Endodermal cell (in vitro differentiated cells): ENCODE results near the gene ADCY3. TPM values are rescaled to one million over a fixed set of nuclear protein-coding genes. Genes with fewer than 3 reads are reported as not detected.

Experiments used
- DNase-seq: peaks from one replicate; pipeline ENCODE4 v3.0.0-alpha.2; 2017
- H3K27ac ChIP-seq: 2 replicates; pipeline ENCODE4 v1.5.1; 2013; ENCODE audit warnings: mild to moderate bottlenecking, low read depth, low read length, moderate library complexity
- H3K27me3 ChIP-seq: 2 replicates; pipeline ENCODE4 v1.6.1; 2013; ENCODE audit warnings: mild to moderate bottlenecking, low read length, moderate library complexity; ENCODE audit not compliant: insufficient read depth, control insufficient read depth, poor library complexity, severe bottlenecking
- H3K36me3 ChIP-seq: 2 replicates; pipeline ENCODE4 v1.7.0; 2013; ENCODE audit warnings: mild to moderate bottlenecking, low read length, moderate library complexity; ENCODE audit not compliant: control insufficient read depth, insufficient read depth
- H3K4me1 ChIP-seq: one replicate; pipeline ENCODE4 v1.7.0; 2013; ENCODE audit warnings: low read length; ENCODE audit not compliant: control insufficient read depth, insufficient read depth
- H3K4me3 ChIP-seq: 2 replicates; pipeline ENCODE4 v1.5.1; 2013; ENCODE audit warnings: mild to moderate bottlenecking, low read length, moderate library complexity
- H3K9ac ChIP-seq: 2 replicates; pipeline ENCODE4 v1.6.1; 2013; ENCODE audit warnings: mild to moderate bottlenecking, low read length, moderate library complexity; ENCODE audit not compliant: poor library complexity, severe bottlenecking; ENCODE audit errors: extremely low read depth
- H3K9me3 ChIP-seq: 2 replicates; pipeline ENCODE4 v1.6.1; 2013; ENCODE audit warnings: mild to moderate bottlenecking, low read length, moderate library complexity; ENCODE audit not compliant: control insufficient read depth
- H3K27ac Mint-ChIP-seq: 2 replicates; pipeline ENCODE4 v1.8.0; 2020; ENCODE audit warnings: mixed read lengths
- H3K27me3 Mint-ChIP-seq: 2 replicates; pipeline ENCODE4 v1.8.0; 2021; ENCODE audit warnings: mild to moderate bottlenecking, mixed read lengths; ENCODE audit not compliant: insufficient read depth
- H3K36me3 Mint-ChIP-seq: 2 replicates; pipeline ENCODE4 v1.8.0; 2020; ENCODE audit warnings: low read depth, mixed read lengths
- H3K4me1 Mint-ChIP-seq: 2 replicates; pipeline ENCODE4 v1.8.0; 2020; ENCODE audit warnings: mixed read lengths
- H3K4me3 Mint-ChIP-seq: 2 replicates; pipeline ENCODE4 v1.8.0; 2020; ENCODE audit warnings: mild to moderate bottlenecking, moderate library complexity, mixed read lengths
- H3K9me3 Mint-ChIP-seq: 2 replicates; pipeline ENCODE4 v1.8.0; 2020; ENCODE audit warnings: mild to moderate bottlenecking, mixed read lengths
- CTCF ChIP-seq: fragments of 200-600 bp; sonication (generic); conservative IDR thresholded peaks from 2 replicates; pipeline ENCODE4 v1.5.0; 2021; ENCODE audit warnings: antibody characterized with exemption, mild to moderate bottlenecking
- WGBS, 2 experiments: methylation state at CpG; one replicate each; pipeline versions ENCODE4 v1.1.5 to v1.1.7; 2013; ENCODE audit warnings: missing lambda C conversion rate in 2 of 2, mixed read lengths in 1 of 2; ENCODE audit not compliant: insufficient coverage in 1 of 2, insufficient read length in 1 of 2; 5-methylcytosine and 5-hydroxymethylcytosine counted together
- total RNA-seq, 2 donors: library from RNA; stranded (reverse); fragmentation: NEBNext Ultra II Directional in 1 of 2; extraction: Animal tissue kit (Norgen Biotek cat#: 25700) in 1 of 2; gene quantifications; 2 replicates in 1 of 2; 3 replicates in 1 of 2; pipeline ENCODE4 v1.2.1, GENCODE V29; 2021

The ADCY3 gene
- total RNA-seq, 2 donors from 2014 or later: 29.8 to 41.2 TPM

GRCh38 chr2:24853046-24853445, 67.0 kb downstream of the ADCY3 start:
- WGBS, 2 experiments: 94 to 96% methylated on average over 7 to 9 of the region's 9 CpGs
- Histone ChIP-seq H3K4me3 (no peak overlapping the region), H3K27me3 (no peaks in the 10 kb centered on the region), H3K4me1 (no peaks in the 10 kb centered on the region), H3K9ac (no peak overlapping the region), H3K27ac (no peak overlapping the region), H3K36me3 (no peaks in the 10 kb centered on the region), H3K9me3 (peaks cover 10% of the 10 kb centered on the region)
- H3K9me3 Mint-ChIP-seq: peaks cover 17% of the 10 kb centered on the region
- TF ChIP-seq CTCF: no peak
- DNase-seq: no peak
- H3K4me3 Mint-ChIP-seq: no peak overlapping the region
- H3K27me3 Mint-ChIP-seq: no peaks in the 10 kb centered on the region
- H3K27ac Mint-ChIP-seq: no peak overlapping the region
- peaks cover 17% of the 10 kb centered on the region for H3K36me3 Mint-ChIP-seq
- H3K4me1 Mint-ChIP-seq: peaks cover 6% of the 10 kb centered on the region

DNA sequence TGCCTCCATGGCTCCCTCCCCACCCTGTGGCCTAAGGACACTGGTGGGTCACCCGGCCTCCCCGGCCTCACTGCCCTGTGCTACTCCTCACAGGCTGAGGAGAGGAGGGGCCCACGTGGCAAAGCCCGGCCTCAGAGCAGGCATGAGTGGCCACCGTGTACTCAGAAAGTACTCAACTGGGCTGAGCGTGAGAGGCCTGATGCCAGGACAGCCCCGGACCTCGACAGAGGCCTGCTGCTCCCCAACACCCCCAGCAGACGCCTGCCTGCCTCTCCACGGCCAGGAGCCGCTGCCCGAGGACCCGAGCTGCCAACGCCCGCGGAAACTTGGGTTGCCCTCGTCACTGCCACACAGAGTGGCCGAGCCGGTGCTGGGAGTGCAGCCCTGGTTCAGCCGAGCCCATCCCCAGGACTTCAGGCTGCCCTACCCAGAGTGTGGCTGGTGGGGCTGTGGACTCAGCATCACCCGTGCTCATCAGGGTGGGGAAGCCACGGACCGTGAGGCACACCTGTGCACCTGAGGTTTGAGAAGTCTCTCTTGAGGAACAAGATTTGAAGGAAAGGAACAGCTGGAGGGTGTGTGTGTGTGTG, 67.5 kb downstream of the ADCY3 start:
- H3K9me3 ChIP-seq: peaks cover 11% of the 10 kb centered on the region
- no peak overlapping the region for H3K27ac ChIP-seq
- no peaks in the 10 kb centered on the region for H3K4me1 ChIP-seq
- Mint-ChIP-seq H3K9me3 (peaks cover 21% of the 10 kb centered on the region), H3K4me1 (peaks cover 6% of the 10 kb centered on the region), H3K27me3 (no peaks in the 10 kb centered on the region), H3K36me3 (peaks cover 19% of the 10 kb centered on the region), H3K27ac (no peak overlapping the region), H3K4me3 (no peak overlapping the region)
- H3K9ac ChIP-seq: no peak overlapping the region
- no peaks in the 10 kb centered on the region for H3K27me3 ChIP-seq
- 94 to 96% methylated on average over 7 to 23 of the region's 23 CpGs for WGBS, 2 experiments
- DNase-seq: no peak
- TF ChIP-seq CTCF: no peak
- no peaks in the 10 kb centered on the region for H3K36me3 ChIP-seq
- no peak overlapping the region for H3K4me3 ChIP-seq

DNA sequence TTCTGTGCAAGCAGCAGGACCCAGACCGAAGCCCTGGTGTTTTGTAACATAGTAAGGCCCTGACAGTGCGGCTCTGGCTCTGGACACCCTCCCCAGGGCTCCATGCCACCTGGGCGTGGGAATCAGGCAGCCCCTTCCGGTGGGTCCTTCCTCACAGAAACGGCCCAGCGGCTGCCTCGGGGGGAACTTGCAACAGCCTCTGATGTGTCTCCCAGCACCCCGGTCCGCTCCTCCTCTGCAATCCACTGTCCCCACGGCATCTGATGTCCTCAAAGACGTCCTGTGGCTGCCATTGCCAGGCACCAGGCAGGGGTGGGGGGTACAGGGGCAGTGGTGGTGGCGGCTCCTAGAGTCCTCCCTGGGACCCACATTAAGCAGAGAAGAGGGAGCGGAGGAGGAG, 68.0 kb downstream of the ADCY3 start:
- no peak for TF ChIP-seq CTCF
- no peaks in the 10 kb centered on the region for H3K27me3 Mint-ChIP-seq
- H3K9me3 Mint-ChIP-seq: peaks cover 26% of the 10 kb centered on the region
- peaks cover 6% of the 10 kb centered on the region for H3K4me1 Mint-ChIP-seq
- Histone ChIP-seq H3K27me3 (no peaks in the 10 kb centered on the region), H3K4me1 (no peaks in the 10 kb centered on the region), H3K9me3 (peaks cover 16% of the 10 kb centered on the region), H3K9ac (no peak overlapping the region), H3K4me3 (no peak overlapping the region), H3K36me3 (no peaks in the 10 kb centered on the region), H3K27ac (no peak overlapping the region)
- H3K27ac Mint-ChIP-seq: no peak overlapping the region
- no peak for DNase-seq
- peaks cover 24% of the 10 kb centered on the region for H3K36me3 Mint-ChIP-seq
- 96 to 100% methylated on average over 4 to 13 of the region's 13 CpGs for WGBS, 2 experiments
- H3K4me3 Mint-ChIP-seq: no peak overlapping the region
